Activated CD8-positive, alpha-beta memory T cell treated with anti-CD3 and anti-CD28 coated beads, Interleukin-2, amount 50 U/mL, for 1 hour (primary cell): Measurements from ENCODE around the gene SNTA1.
"Not testable (repeated sequence)": the region's sequence is repeated elsewhere in the genome, so short reads cannot be mapped to it uniquely, and the experiment has no call there.

ENCODE experiments used
- DNase-seq: peaks from one replicate; pipeline ENCODE4 v3.0.0-alpha.2; 2020; ENCODE audit errors: extremely low read depth

Gene SNTA1

DNA sequence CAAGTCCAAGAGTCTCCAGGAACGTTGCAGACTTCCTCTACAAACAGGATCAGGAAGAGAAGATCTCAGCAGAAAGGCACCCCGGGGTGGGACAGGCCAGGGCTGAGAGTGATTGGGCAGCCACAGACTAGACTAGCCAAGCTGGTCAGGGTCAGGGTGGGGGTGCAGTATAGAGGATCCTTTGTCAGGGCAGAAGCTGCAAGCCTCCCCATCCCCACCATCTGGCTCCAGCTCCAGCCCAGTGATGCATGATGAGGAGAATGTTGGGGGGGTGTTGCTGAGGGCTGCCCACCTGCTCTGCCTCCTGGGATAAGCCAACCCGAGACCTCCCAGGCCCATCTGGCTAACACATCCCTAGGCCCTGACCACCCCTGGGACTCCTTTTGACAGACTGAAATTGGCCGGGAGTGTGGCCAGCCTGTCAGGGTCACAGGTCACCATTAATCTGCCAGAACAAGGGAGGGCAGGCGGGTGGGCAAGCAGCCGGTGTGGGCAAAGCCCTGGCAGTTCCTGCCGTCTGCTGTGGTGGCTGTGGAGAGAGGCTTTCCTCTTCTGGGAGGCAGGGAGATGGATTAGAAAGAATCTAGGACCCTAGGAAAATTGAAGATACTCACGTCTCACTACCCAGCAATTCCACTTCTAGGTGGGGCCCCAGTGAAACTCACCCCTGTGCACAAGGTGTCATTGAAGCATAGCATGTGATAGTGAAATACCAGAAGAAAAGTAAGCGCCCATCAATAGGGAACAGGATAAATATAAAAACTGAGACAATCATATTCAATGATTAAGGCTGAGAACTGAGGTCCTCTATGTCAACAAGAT lies 22.1 kb upstream of the SNTA1 start:
- no peak for DNase-seq

DNA sequence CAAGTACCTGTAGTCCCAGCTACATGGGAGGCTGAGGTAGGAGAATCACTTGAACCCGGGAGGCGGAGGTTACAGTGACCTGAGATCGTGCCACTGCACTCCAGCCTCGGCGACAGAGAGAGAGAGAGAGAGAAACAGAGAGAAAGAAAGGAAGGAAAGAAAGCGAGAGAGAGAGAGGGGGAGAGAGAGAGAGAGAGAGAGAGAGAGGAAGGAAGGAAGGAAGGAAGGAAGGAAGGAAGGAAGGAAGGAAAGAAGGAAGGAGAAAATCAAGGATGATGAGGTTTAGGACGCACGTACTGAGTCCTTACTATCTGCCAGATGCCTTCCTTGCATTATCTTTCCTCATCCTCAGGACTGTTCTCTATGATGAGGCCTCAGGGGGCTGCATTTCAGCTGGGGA lies 21.2 kb upstream of the SNTA1 start:
- not testable (repeated sequence) for DNase-seq

DNA sequence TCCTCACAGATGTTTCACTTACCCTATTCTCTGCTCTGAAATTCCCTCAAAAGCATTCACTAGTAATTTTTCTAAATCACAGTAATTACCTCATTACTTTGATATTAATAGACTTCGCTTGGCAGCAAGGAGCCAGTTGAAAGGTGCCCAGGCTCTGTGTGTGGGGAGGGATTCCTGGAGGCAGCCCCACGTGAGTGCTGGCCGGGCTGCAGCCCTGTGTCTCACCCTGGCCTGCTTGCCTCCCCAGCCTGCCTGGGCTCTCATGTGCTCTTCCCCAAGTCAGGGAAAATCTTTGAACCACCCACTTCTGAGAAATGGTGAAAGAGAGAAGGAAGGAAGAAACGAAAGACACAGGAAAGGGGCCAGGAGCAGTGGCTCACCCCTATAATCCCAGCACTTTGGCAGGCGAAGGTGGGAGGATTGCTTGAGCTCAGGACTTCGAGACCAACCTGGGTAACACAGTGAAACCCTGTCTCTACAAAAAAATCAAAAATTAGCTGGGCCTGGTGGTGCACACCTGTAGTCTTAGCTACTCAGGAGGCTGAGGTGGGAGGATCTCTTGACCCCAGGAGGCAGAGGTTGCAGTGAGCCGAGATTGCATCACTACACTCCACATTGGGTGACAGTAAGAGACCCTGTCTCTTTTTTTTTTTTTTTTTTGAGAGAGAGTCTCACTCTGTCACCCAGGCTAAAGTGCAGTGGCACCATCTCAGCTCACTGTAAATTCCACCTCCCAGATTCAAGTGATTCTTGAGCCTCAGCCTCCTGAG lies 20.0 kb upstream of the SNTA1 start:
- DNase-seq, result no peak

DNA sequence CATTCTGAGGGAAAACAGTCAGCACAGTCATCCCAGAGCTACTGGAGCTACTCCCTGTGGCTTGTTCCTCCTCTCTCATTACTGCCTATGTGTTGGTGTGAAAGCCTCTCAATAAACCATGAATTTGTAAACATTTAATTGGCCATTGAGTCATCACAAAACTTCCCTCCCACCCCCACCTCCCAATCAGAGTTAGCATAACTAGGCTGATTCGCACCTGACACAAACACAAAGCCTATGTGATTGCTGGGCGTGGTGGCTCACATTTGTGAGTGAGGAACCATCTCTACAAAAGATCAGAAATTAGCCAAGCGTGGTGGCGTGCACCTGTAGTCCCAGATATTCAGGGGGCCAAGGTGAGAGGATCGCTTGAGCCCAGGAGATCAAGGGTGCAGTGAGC lies 17.1 kb upstream of the SNTA1 start:
- DNase-seq, result no peak

DNA sequence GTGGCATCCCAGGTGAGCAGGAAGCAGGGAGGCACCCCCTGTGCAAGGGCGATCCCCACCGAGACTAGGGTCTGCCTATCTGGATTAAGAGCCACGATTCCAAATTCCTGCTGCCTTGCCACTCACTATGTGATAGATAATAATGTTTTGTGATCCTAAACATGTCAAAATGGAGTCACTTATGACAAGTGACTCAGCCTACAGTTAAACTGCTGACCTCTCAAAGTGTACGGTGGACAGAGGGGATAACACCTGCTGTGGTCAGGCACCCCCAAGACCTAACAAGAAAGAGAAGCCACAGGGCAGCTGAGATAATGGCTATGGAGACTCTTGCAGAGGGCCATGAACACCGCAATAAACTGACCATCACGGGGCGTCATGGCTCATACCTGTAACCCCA lies 16.0 kb upstream of the SNTA1 start:
- no peak for DNase-seq

DNA sequence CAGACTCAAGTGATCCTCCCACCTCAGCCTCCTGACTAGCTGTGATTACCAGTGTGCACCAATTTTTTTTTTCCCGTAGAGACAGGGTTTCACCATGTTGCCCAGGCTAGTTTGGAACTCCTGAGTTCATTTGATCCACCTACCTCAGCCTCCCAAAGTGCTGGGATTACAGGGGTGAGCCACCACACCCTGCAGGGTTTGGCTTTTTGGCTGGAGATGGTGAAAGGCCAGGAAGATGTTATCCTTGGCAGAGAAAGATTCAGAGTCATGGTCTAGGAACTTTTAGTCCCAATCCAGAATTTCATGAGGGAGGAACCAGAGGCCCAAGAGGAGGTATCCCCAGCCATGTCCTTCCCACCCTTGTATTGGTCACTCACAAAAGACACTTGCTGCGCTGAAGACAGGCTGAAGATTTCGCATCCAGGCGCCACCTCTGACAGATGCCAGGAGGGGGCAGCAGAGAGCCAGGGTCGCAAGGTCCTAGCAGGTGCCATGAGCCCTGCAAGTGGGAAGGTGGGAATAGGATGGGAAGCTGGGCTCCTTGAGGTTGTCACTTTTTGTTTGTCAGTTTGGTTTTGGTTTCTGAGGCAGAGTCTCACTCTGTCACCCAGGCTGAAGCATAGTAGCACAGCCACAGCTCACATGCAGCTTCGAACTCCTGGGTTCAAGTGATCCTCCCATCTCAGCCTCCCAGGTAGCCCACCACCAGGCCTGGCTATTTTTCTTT lies 13.5 kb upstream of the SNTA1 start:
- peak; percentile 42 for DNase-seq

DNA sequence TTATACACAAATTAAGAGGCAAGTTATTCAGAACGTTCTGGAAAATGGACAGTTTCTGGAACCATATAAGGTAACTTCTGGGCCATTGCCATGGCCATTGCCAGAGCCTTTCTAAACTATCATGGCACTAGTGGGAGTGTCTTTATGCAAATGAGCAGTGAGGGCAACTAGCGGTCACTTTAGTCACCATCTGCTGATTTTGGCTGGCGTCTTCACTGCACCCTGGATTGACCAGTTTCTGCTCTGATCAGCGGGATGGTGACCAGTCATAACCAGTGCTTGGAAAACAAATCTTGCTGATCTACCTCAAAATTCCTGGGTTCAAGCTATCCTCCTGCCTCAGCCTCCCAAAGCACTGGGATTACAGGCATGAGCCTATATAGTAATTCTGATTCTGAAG lies 7.3 kb upstream of the SNTA1 start:
- DNase-seq, result no peak

DNA sequence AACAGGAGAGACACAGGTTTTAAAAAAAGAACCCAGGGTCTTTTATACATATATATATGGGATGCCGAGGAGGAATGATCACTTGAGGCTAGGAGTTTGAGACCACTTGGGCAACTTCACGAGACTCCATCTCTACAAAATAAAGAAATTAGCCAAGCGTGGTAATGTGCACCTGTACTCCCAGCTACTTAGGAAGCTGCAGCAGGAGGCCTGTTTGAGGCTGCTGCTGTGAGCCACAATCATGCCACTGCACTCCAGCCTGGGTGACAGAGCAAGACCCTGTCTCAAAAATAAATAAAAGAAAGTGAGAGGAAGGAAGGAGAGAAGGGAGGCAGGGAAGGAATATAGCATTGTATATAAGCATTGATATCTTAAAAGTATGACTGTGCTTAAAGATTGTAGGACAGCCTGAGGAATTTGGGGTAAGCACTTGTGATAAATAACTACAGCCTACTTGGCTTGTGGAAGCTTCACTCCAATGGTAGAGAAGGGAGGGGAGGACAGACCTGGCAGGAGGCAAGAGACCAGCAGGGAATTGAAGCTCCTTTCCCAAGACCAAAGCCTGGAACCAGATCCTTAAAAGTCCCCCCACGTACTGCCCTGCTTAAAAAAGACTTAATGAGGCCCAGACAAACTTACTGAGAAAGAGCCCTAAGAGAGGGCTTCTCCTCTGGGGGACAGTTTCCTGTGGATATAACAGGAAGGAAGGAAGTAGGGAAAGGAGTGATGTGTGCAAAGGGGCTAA lies 2.5 kb upstream of the SNTA1 start:
- no peak for DNase-seq

DNA sequence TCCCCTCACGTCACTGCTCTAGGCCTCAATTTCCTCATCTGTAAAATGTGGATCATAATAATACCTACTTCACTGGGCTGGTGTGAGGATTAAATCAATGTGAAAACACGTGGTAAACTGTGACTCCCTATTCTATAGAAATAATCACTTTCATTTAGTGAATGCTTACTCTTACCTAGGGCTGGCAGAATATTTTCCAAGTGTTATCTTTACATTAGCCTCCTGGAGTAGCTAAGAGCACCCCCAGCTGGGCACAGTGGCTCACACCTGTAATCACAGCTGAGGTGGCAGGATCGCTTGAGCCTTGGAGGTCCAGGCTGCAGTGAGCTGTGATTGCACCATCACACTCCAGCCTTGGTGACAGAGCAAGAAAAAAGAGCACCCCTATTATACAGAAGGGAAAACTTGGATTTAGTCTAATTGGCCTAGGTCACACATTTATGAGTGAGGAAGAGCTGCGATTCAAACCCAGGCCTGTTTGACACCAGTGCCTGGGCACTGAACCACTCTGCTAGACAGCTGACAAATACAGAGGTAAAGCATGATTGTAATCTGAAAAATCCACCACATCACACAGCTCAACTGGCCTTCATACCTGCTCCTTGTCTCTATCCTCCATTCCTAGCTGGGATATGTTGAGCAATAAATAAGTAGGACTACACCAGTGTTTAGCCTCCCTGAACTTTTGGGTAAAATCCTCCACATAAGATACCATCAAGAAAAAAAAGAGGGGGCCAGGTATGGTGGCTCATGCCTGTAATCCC lies 1.4 kb upstream of the SNTA1 start:
- no peak for DNase-seq

DNA sequence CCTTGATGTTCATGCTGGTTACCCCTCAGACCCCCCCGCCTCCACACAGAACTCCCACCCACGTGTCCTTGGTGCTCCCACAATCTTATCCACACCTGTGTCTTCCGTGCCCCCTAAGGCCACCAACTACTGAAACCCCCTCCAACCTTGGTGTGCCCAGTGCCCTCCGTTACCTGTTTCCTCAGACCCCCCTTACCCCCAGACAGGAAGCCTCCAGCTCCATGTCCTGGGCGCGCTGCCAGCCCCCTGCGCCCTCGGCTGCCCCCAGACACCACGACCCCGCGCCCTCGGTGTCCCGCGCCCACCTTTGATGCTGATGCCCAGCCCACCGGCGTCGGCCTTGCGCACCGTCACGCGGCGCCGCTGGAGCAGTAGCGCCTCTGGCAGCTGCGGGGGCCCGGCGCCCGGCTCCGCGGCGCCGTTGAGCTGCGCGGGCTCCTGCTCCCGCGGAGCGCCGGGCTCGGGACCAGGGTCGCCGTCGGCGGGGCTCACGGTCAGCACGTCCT lies 504 bp downstream of the SNTA1 start:
- DNase-seq, result no peak

DNA sequence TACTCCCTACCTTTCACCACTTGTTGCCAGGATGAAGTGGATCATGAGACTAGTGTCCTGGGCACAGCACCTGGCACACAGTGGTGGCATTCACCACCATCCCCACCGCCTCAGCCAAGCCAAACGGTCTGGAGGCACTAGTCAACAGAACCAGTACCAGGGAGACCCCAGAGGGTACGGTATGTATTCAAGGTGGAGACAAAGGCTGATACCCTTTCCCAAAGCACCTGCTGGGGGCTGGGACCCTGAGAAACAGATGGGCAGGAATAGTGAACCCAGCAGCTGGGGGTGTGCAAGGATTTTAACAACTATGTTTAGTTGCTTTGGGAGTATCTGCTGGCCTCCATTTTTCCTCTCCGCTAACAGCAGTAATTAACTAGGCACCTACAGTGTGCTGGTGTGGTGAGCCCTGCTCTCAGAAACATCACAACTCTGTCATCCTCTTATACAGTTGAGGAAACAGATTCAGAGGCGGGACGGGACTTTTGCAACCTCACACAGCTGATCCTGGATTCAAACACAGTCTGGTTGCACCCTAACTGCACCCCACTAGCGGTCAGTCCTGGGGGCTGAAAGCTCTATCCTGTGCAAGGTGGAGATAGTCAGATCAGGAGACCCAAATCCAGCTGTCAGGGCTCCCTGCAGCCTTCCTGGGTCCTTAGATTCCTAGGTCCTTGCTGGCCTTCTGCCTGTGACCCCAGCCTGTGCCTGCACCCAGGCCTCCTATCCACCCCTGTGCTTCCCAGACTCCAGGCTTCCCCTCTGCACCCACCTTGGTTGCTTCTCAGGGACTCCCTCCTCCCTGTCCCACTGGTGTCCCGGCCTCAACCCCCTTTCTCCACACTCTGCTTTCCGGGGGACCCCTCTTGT lies 1.2 kb downstream of the SNTA1 start:
- no peak for DNase-seq

DNA sequence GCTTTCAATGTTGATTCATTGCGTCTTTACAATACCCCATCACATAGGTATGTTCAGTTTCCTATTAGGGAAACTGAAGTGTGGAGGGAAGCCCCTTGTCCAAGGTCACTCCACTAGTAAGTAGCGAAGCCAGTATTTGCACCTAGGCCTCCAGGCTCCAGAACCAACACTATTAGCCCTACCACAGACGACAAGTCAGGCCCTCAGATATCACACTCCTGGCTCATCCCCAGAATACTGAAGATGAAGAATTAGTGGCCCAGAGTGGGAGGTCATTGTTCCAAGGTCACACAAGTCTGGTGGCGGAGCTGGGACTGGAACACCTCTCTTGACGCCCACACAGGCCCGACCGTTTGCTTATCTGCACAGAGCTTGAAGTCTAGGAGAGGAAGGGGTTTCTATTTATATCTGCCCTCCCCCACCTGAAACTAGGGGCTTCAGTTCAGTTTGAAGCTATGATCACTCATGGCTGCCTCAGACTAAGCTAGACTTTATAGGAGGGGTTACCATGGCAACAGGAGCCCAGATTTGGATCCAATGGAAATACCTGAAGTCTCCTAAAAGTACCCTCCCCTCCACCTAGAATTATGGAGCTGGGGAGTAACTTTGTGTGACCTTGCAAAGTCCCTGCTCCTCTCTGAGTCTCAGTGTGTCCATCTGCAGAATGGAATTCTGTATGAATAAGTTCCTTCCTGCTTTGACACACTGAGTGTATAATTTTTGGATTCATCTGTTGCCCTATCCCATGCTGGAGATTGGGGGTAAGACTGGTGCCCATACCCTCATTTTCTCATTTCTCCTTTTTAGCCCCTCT lies 2.2 kb downstream of the SNTA1 start:
- no peak for DNase-seq

DNA sequence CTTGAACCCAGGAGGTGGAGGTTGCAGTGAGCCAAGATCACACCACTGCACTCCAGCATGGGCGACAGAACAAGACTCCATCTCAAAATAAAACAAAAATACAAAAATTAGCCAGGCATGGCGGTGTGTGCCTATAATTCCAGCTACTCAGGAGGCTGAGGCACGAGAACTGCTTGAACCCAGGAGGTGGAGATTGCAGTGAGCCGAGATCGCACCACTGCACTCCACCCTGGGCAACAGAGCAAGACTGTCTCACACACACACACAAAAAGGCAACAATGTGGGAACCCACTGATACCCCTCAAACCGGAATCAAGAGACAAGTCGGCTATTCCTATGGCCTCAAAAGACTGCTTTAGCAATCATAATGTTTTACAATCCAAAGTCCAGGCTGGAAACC lies 3.0 kb downstream of the SNTA1 start:
- not testable (repeated sequence) for DNase-seq

DNA sequence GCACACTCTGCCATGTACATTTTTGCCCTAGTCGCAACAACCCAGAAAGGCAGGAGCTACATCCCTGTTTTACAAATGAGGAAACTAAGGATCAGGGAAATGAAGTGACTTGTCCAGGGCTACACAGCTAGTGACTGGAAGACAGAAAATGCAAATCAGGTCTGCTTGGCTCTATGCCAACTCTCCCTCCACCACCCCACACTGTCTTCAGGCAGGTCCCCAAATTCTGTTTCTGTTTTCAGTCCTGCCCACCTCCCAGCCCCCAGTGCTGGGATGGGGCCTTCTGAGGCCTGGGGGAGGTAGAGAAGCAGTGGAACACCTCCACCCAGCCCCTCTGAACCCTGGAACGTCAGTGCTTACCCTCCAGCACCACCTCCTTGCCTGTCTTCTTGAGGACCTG lies 5.1 kb downstream of the SNTA1 start:
- no peak for DNase-seq

DNA sequence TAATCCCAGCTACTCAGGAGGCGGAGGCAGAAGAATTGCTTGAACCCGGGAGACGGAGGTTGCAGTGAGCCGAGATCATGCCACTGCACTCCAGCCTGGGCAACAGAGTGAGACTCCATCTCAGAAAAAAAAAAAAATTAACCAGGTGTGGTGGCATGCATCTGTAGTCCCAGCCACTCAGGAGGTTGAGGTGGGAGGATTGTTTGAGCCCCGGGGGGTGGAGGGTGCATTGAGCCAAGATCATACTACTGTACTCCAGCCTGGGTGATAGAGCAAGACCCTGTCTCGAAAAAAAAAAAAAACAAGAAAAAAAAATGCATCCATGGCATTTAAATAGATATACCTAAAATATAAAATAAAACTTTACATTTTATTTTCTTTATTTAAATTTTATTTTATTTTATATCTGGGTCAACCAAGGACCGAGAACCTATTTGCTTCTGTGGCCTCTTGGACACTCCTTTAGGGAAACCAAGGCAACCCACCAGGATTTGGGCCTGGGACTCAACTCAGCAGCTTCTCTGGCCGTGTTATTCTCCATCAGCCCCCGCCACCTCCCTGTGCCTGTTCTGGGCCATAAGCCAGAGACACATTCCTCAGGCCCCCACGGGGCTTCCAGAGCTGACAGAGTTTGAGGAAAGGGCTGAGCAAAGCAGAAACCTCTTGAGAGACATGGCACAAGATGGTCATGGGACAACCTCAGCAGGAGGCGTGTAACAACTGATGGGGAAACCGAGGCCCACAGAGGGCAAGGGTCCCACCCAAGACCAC lies 6.2 kb downstream of the SNTA1 start:
- no peak for DNase-seq

DNA sequence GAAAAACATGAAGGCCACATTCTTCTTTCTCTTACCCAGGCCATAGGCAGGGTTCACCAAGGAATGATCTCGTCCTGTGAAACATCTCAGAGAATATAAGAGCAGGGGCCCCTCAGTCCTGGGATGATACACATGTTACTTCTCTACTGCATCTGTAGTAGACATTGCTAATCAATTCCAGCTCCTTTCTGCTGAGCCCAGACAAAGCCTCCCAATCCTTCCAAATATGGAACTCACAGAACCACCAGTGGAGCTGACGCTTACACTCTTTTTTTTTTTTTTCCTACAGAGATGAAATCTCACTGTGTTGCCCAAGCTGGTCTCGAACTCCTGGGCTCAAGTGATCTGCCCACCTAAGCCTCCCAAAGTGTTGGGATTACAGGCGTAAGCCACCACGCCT lies 9.1 kb downstream of the SNTA1 start:
- no peak for DNase-seq

DNA sequence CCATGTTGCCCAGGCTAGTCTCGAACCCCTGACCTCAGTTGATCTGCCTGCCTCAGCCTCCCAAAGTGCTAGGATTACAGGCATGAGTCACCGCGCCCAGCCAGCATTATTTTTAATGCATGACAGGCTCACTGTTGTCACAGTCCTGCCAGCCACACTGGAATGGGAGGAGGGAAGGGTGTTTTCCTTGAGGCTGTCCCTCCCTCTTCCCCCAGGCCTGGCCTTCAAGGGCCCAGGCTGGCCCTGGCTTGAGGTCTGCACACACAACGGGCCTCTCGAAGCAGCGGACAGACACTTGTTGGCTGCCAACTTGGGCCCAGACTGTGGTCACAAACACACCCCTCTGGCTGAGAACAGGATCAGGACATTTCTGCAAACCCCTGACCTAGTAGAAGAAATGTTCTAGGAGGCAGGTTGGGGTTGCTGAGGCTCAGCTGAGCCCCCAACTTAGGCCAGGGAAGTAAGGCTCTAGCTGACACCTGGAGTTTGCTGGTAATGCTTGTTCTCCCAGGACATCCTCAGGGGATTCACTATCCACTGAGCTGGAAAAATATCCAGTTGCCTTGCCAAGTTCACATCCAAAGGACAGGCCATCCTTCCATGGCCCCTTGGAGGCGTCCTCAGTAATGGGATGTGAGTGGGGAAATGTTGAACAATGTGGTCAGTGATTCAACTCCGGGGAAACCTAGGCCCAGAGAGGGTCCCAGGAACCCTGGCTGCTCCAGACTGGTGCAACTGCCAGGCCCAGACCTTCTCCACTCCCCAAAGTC lies 9.9 kb downstream of the SNTA1 start:
- no peak for DNase-seq
